Measurements from ENCODE around the gene FIGN. TPM values are rescaled to one million over a fixed set of nuclear protein-coding genes. Genes with fewer than 3 reads are reported as not detected.

The FIGN gene
- total and polyA plus RNA-seq, 8 donors = 1.5 to 8.5 (median 4.6) TPM

- ATAC-seq (no peak), FAIRE-seq (no peak), DNase-seq (no peak)
- H3K36me3 ChIP-seq = no peaks in the 10 kb centered on the region
- H3K4me1 ChIP-seq = peaks cover 0 to 8% (median 2%) of the 10 kb centered on the region in 3 donors
- no peak overlapping the region for H3K27ac ChIP-seq
- intact Hi-C loops (cut with DNase I) = no loop called here
- WGBS, 2 donors = 89 to 97% methylated on average over 5 of the region's 5 CpGs
- H3K27me3 ChIP-seq = no peaks in the 10 kb centered on the region
- no peak for TF ChIP-seq CTCF (IDR thresholded peaks at IDR 0.05)
- H3K4me3 ChIP-seq = no peak overlapping the region
- H3K9me3 ChIP-seq = no peaks in the 10 kb centered on the region
These were observed 37.8 kb downstream of the FIGN start for GRCh38 chr2:163697846-163698637.

GRCh38 chr2:163697429-163697828 is 38.4 kb downstream of the FIGN start:
- intact Hi-C loops (cut with DNase I) = no loop called here
- Histone ChIP-seq H3K27me3 (no peaks in the 10 kb centered on the region), H3K36me3 (no peaks in the 10 kb centered on the region), H3K27ac (no peak overlapping the region), H3K9me3 (no peaks in the 10 kb centered on the region), H3K4me1 (peaks cover 0 to 8% (median 0%) of the 10 kb centered on the region in 3 donors), H3K4me3 (no peak overlapping the region)
- WGBS, 2 donors = 61 to 64% methylated on average over 3 of the region's 3 CpGs
- no peak for ATAC-seq
- FAIRE-seq = no peak
- DNase-seq = no peak
- TF ChIP-seq CTCF (IDR thresholded peaks at IDR 0.05) = no peak

GRCh38 chr2:163693484-163693883 is 42.3 kb downstream of the FIGN start:
- no peak for TF ChIP-seq CTCF (IDR thresholded peaks at IDR 0.05)
- FAIRE-seq (no peak), ATAC-seq (no peak), DNase-seq (no peak)
- Histone ChIP-seq H3K27ac (no peak overlapping the region), H3K27me3 (no peaks in the 10 kb centered on the region), H3K36me3 (no peaks in the 10 kb centered on the region), H3K4me1 (peaks cover under 1 to 6% (median 4%) of the 10 kb centered on the region in 3 donors), H3K4me3 (no peak overlapping the region), H3K9me3 (no peaks in the 10 kb centered on the region)
- 96 to 99% methylated on average over 2 of the region's 2 CpGs for WGBS, 2 donors
- intact Hi-C loops (cut with DNase I) = no loop called here

GRCh38 chr2:163692611-163693482 is 43.0 kb downstream of the FIGN start:
- 68% methylated on average over 7 of the region's 7 CpGs for WGBS, 2 donors
- Histone ChIP-seq H3K9me3 (no peaks in the 10 kb centered on the region), H3K4me3 (no peak overlapping the region), H3K27ac (no peak overlapping the region), H3K4me1 (peaks cover 0 to 6% (median 4%) of the 10 kb centered on the region in 3 donors), H3K27me3 (no peaks in the 10 kb centered on the region), H3K36me3 (no peaks in the 10 kb centered on the region)
- ATAC-seq (no peak), FAIRE-seq (no peak), DNase-seq (no peak)
- TF ChIP-seq CTCF (IDR thresholded peaks at IDR 0.05) = no peak
- intact Hi-C loops (cut with DNase I) = no loop called here

Measured in pancreas (tissue), 10 donors.